Panc1 (cell line): ENCODE measurements around the gene SSC5D. TPM values are rescaled to one million over a fixed set of nuclear protein-coding genes. Genes with fewer than 3 reads are reported as not detected.

Experiments used
- ATAC-seq: fragments of 200-7000 bp; cut with Tn5 transposase; 2 replicates; pipeline ENCODE4 v1.9.1; 2020; ENCODE audit warnings: mild to moderate bottlenecking, moderate library complexity
- BruUV-seq: library from RNA; stranded (reverse); fragments of 400-500 nt; replicated peaks from 2 replicates; lab custom pipeline; 2021; lab: Mats Ljungman, UMichigan
- CTCF ChIA-PET: fragments of 300-600 bp; sonication (Branson Sonifier 250); formaldehyde crosslinking; loops from one replicate; lab custom pipeline; 2022; ENCODE audit warnings: antibody characterized with exemption; lab: Charles Lee
- POLR2A ChIA-PET: fragments of 300-600 bp; sonication (Branson Sonifier 250); formaldehyde crosslinking; loops from one replicate; lab custom pipeline; 2022; ENCODE audit warnings: antibody characterized with exemption; lab: Charles Lee
- DNase-seq: peaks from one replicate; pipeline ENCODE4 v3.0.0-alpha.2; 2010; ENCODE audit warnings: low read depth, low spot score
- H3K27ac ChIP-seq: 2 replicates; pipeline ENCODE4 v1.5.1; 2011; ENCODE audit warnings: mild to moderate bottlenecking, low read length, inconsistent platforms
- H3K27me3 ChIP-seq: fragments of 200-500 bp; sonication (Bioruptor generic); 2 replicates; pipeline ENCODE4 v1.6.0; 2014; ENCODE audit warnings: low read length, inconsistent platforms; ENCODE audit not compliant: control insufficient read depth, insufficient read depth
- H3K36me3 ChIP-seq: fragments of 200-500 bp; sonication (Bioruptor generic); 2 replicates; pipeline ENCODE4 v1.5.1; 2014; ENCODE audit warnings: inconsistent platforms, mild to moderate bottlenecking, low read length, moderate library complexity; ENCODE audit not compliant: control insufficient read depth, insufficient read depth
- H3K4me1 ChIP-seq: 2 replicates; pipeline ENCODE4 v1.5.1; 2011; ENCODE audit warnings: inconsistent platforms, mild to moderate bottlenecking, low read length, moderate library complexity; ENCODE audit not compliant: control insufficient read depth, insufficient read depth
- H3K4me3 ChIP-seq, 2 experiments: 2 replicates each; pipeline ENCODE4 v1.5.1; 2011 to 2012; ENCODE audit warnings: low read depth in 2 of 2, low read length in 2 of 2, mild to moderate bottlenecking in 2 of 2, inconsistent platforms in 1 of 2, moderate library complexity in 1 of 2
- H3K9me3 ChIP-seq: fragments of 200-500 bp; sonication (Bioruptor generic); 2 replicates; pipeline ENCODE4 v1.5.1; 2014; ENCODE audit warnings: low read depth, mild to moderate bottlenecking, inconsistent platforms, low read length, moderate library complexity; ENCODE audit not compliant: control insufficient read depth, insufficient read depth
- POLR2AphosphoS5 ChIP-seq: IDR thresholded peaks from 2 replicates; pipeline ENCODE4 v1.6.1; 2012; ENCODE audit warnings: mild to moderate bottlenecking, low read depth, low read length, moderate library complexity
- SIN3A ChIP-seq: IDR thresholded peaks from 2 replicates; pipeline ENCODE4 v1.6.1; 2012; ENCODE audit warnings: low read depth, mild to moderate bottlenecking, low read length, moderate library complexity, borderline replicate concordance; ENCODE audit not compliant: insufficient read depth
- TCF7L2 ChIP-seq: IDR thresholded peaks from 2 replicates; pipeline ENCODE4 v1.6.1; 2011; ENCODE audit warnings: mild to moderate bottlenecking, low read depth, low read length, inconsistent platforms
- in situ Hi-C: cut with HindIII; loops from 2 replicates; pipeline ENCODE4 v1.10.0; 2016; ENCODE audit warnings: low sequenced_read_pairs, low pct_unique_long_range_greater_than_20kb
- intact Hi-C: fragments of 100-400 bp; cut with micrococcal nuclease; formaldehyde crosslinking; loops from one replicate; pipeline ENCODE4 v1.10.0; 2022; ENCODE audit not compliant: unreplicated experiment
- total RNA-seq: library from RNA; stranded (reverse); gene quantifications from one replicate; pipeline ENCODE4 v1.2.1, GENCODE V29; 2021; ENCODE audit not compliant: unreplicated experiment
- TF ChIP-seq, protein P1 (sequence below), 2 experiments: IDR thresholded peaks; 2 replicates each; pipeline ENCODE4 v1.6.1; 2011 to 2012; ENCODE audit warnings: low read depth in 2 of 2, control low read depth in 1 of 2, low read length in 1 of 2, mild to moderate bottlenecking in 1 of 2, moderate library complexity in 1 of 2; ENCODE audit not compliant: insufficient read depth in 1 of 2
- TF ChIP-seq, protein P2 (sequence below): fragments of 450-650 bp; IDR thresholded peaks from 2 replicates; pipeline ENCODE4 v1.5.1; 2017; ENCODE audit warnings: mild to moderate bottlenecking

The SSC5D gene
- total RNA-seq, 1 experiment from 2014 or later = 13.0 TPM

DNA sequence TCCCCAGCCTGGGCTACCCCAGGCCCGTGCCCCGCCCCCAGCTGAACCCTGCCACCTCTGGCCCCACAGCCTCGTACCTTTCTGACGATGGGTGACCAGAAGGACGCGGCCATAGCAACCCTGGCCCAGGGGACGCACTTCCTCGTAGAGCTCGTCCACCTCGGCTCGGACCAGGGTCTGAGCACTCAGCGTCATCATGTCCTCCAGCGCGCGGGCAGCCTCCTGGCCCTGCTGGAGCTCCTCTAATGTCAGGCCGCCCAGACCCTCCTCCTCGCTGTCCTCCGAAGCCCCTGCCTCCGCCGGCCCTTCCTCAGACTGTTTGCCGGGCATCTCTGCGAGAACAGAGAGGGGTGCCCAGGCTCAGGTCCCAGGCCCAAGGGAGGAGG, 47.7 kb downstream of the SSC5D start:
- Histone ChIP-seq H3K4me3 (no peak overlapping the region), H3K27ac (no peak overlapping the region), H3K36me3 (no peaks in the 10 kb centered on the region), H3K9me3 (no peaks in the 10 kb centered on the region), H3K4me1 (peaks cover 6% of the 10 kb centered on the region), H3K27me3 (no peaks in the 10 kb centered on the region)
- BruUV-seq = no TSS peak
- TF ChIP-seq, protein P1, sequence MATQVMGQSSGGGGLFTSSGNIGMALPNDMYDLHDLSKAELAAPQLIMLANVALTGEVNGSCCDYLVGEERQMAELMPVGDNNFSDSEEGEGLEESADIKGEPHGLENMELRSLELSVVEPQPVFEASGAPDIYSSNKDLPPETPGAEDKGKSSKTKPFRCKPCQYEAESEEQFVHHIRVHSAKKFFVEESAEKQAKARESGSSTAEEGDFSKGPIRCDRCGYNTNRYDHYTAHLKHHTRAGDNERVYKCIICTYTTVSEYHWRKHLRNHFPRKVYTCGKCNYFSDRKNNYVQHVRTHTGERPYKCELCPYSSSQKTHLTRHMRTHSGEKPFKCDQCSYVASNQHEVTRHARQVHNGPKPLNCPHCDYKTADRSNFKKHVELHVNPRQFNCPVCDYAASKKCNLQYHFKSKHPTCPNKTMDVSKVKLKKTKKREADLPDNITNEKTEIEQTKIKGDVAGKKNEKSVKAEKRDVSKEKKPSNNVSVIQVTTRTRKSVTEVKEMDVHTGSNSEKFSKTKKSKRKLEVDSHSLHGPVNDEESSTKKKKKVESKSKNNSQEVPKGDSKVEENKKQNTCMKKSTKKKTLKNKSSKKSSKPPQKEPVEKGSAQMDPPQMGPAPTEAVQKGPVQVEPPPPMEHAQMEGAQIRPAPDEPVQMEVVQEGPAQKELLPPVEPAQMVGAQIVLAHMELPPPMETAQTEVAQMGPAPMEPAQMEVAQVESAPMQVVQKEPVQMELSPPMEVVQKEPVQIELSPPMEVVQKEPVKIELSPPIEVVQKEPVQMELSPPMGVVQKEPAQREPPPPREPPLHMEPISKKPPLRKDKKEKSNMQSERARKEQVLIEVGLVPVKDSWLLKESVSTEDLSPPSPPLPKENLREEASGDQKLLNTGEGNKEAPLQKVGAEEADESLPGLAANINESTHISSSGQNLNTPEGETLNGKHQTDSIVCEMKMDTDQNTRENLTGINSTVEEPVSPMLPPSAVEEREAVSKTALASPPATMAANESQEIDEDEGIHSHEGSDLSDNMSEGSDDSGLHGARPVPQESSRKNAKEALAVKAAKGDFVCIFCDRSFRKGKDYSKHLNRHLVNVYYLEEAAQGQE (IDR thresholded peaks at IDR 0.05; ENCODE audit: insufficient read depth in 1 of 2, low read depth in 2 of 2, low read length in 1 of 2) = no peak
- TF ChIP-seq POLR2AphosphoS5 = no peak
- TF ChIP-seq SIN3A = no peak
- TF ChIP-seq, protein P2, sequence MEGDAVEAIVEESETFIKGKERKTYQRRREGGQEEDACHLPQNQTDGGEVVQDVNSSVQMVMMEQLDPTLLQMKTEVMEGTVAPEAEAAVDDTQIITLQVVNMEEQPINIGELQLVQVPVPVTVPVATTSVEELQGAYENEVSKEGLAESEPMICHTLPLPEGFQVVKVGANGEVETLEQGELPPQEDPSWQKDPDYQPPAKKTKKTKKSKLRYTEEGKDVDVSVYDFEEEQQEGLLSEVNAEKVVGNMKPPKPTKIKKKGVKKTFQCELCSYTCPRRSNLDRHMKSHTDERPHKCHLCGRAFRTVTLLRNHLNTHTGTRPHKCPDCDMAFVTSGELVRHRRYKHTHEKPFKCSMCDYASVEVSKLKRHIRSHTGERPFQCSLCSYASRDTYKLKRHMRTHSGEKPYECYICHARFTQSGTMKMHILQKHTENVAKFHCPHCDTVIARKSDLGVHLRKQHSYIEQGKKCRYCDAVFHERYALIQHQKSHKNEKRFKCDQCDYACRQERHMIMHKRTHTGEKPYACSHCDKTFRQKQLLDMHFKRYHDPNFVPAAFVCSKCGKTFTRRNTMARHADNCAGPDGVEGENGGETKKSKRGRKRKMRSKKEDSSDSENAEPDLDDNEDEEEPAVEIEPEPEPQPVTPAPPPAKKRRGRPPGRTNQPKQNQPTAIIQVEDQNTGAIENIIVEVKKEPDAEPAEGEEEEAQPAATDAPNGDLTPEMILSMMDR = no peak
- TF ChIP-seq TCF7L2 = no peak
- ChIA-PET POLR2A (no interaction called here), CTCF (no interaction called here)
- in situ Hi-C loops (no loop called here), intact Hi-C loops (no loop called here)
- DNase-seq (no peak), ATAC-seq (0 out of 2 replicates have a peak, but pooled peaks have one; percentile 5)

DNA sequence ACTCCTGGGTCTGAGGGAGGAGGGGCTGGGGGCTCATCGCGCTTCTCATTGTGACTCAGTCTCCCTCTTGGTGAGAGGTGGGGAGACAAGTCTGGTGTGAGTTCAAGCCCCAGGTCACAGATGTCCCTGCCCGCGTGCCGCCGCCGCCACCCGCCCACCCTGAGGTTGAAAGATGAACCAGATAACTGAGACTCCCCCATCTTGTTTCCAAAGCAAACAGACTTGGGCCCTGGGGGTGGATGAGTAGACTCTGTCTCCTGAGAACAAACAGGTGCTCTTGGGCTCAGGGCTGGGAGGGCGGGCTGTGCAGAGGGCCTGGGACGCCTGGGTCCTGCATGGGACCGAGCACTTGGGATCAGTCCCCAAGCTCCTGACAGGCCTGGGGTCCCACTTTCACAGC, 48.1 kb downstream of the SSC5D start:
- Histone ChIP-seq H3K36me3 (no peaks in the 10 kb centered on the region), H3K4me3 (no peak overlapping the region), H3K27ac (no peak overlapping the region), H3K27me3 (no peaks in the 10 kb centered on the region), H3K4me1 (peaks cover 6% of the 10 kb centered on the region), H3K9me3 (no peaks in the 10 kb centered on the region)
- TF ChIP-seq TCF7L2 = no peak
- TF ChIP-seq, protein P1 (IDR thresholded peaks at IDR 0.05; ENCODE audit: insufficient read depth in 1 of 2, low read depth in 2 of 2, low read length in 1 of 2) = no peak
- TF ChIP-seq, protein P2 = no peak
- TF ChIP-seq SIN3A = no peak
- no peak for TF ChIP-seq POLR2AphosphoS5
- DNase-seq (no peak), ATAC-seq (no peak)
- in situ Hi-C loops (no loop called here), intact Hi-C loops (no loop called here)
- POLR2A ChIA-PET = no interaction called here
- CTCF ChIA-PET = no interaction called here
- no TSS peak for BruUV-seq
